Activated T-cell treated with anti-CD3 and anti-CD28 coated beads, Interleukin-2, amount 50 U/mL, for 24 hours (primary cell): ENCODE data around the gene ZNF512B.
"Not testable (repeated sequence)": the region's sequence is repeated elsewhere in the genome, so short reads cannot be mapped to it uniquely, and the experiment has no call there.

ENCODE experiments used
- DNase-seq: peaks from one replicate; pipeline ENCODE4 v3.0.0-alpha.2; 2020
- H3K27ac Mint-ChIP-seq: 2 replicates; pipeline ENCODE4 v1.8.0; 2020; ENCODE audit warnings: mild to moderate bottlenecking, mixed read lengths
- H3K27me3 Mint-ChIP-seq: 2 replicates; pipeline ENCODE4 v1.8.0; 2020; ENCODE audit warnings: mixed read lengths
- H3K36me3 Mint-ChIP-seq: 2 replicates; pipeline ENCODE4 v1.8.0; 2020; ENCODE audit warnings: low read depth, mixed read lengths
- H3K4me1 Mint-ChIP-seq: 2 replicates; pipeline ENCODE4 v1.8.0; 2020; ENCODE audit warnings: low read depth, mixed read lengths
- H3K4me3 Mint-ChIP-seq: 2 replicates; pipeline ENCODE4 v1.8.0; 2020; ENCODE audit warnings: mild to moderate bottlenecking, moderate library complexity, mixed read lengths
- H3K9me3 Mint-ChIP-seq: 2 replicates; pipeline ENCODE4 v1.8.0; 2020; ENCODE audit warnings: mixed read lengths

ZNF512B gene

GRCh38 chr20:63961664-63962425 lies 7.9 kb downstream of the ZNF512B start:
- Mint-ChIP-seq H3K4me3 (no peak overlapping the region), H3K36me3 (peaks cover 62% of the 10 kb centered on the region), H3K27me3 (no peaks in the 10 kb centered on the region), H3K9me3 (no peaks in the 10 kb centered on the region), H3K27ac (no peak overlapping the region), H3K4me1 (peaks cover 16% of the 10 kb centered on the region)
- no peak for DNase-seq

GRCh38 chr20:63960654-63961621 lies 8.8 kb downstream of the ZNF512B start:
- Mint-ChIP-seq H3K4me1 (peaks cover 18% of the 10 kb centered on the region), H3K36me3 (peaks cover 54% of the 10 kb centered on the region)
- not testable (repeated sequence) for H3K27ac Mint-ChIP-seq, DNase-seq, H3K27me3 Mint-ChIP-seq, H3K9me3 Mint-ChIP-seq, H3K4me3 Mint-ChIP-seq

- Mint-ChIP-seq H3K27ac (peak overlapping the region; percentile 2), H3K9me3 (no peaks in the 10 kb centered on the region), H3K36me3 (peaks cover 56% of the 10 kb centered on the region), H3K4me3 (no peak overlapping the region), H3K4me1 (peaks cover 22% of the 10 kb centered on the region), H3K27me3 (no peaks in the 10 kb centered on the region)
- DNase-seq = no peak
Measured at GRCh38 chr20:63959699-63960075, 10.0 kb downstream of the ZNF512B start.

- Mint-ChIP-seq H3K9me3 (no peaks in the 10 kb centered on the region), H3K27ac (no peak overlapping the region), H3K4me1 (peaks cover 28% of the 10 kb centered on the region), H3K27me3 (no peaks in the 10 kb centered on the region), H3K36me3 (peaks cover 58% of the 10 kb centered on the region), H3K4me3 (no peak overlapping the region)
- no peak for DNase-seq
Measured at GRCh38 chr20:63958964-63959698, 10.6 kb downstream of the ZNF512B start.

- H3K4me1 Mint-ChIP-seq = peaks cover 35% of the 10 kb centered on the region
- no peak for DNase-seq
- no peak overlapping the region for H3K4me3 Mint-ChIP-seq
- no peaks in the 10 kb centered on the region for H3K9me3 Mint-ChIP-seq
- H3K27me3 Mint-ChIP-seq = no peaks in the 10 kb centered on the region
- H3K36me3 Mint-ChIP-seq = peaks cover 52% of the 10 kb centered on the region
- H3K27ac Mint-ChIP-seq = peak overlapping the region; percentile 47
Measured at GRCh38 chr20:63958471-63958870, 11.3 kb downstream of the ZNF512B start.

GRCh38 chr20:63957690-63958441 lies 11.9 kb downstream of the ZNF512B start:
- Mint-ChIP-seq H3K4me3 (peak overlapping the region; percentile 77), H3K4me1 (peaks cover 37% of the 10 kb centered on the region), H3K27me3 (no peaks in the 10 kb centered on the region), H3K9me3 (no peaks in the 10 kb centered on the region), H3K36me3 (peaks cover 49% of the 10 kb centered on the region), H3K27ac (peak overlapping the region; percentile 94)
- DNase-seq = no peak

GRCh38 chr20:63957004-63957689 lies 12.6 kb downstream of the ZNF512B start:
- Mint-ChIP-seq H3K4me3 (peak overlapping the region; percentile 77), H3K27ac (peak overlapping the region; percentile 94), H3K4me1 (peaks cover 41% of the 10 kb centered on the region), H3K36me3 (peaks cover 42% of the 10 kb centered on the region), H3K27me3 (no peaks in the 10 kb centered on the region), H3K9me3 (no peaks in the 10 kb centered on the region)
- DNase-seq = peak; percentile 87

GRCh38 chr20:63956664-63957003 lies 13.1 kb downstream of the ZNF512B start:
- Mint-ChIP-seq H3K36me3 (peaks cover 36% of the 10 kb centered on the region), H3K4me3 (peak overlapping the region; percentile 77), H3K4me1 (peaks cover 45% of the 10 kb centered on the region), H3K27me3 (no peaks in the 10 kb centered on the region), H3K9me3 (no peaks in the 10 kb centered on the region), H3K27ac (peak overlapping the region; percentile 94)
- no peak for DNase-seq

GRCh38 chr20:63955827-63956663 lies 13.7 kb downstream of the ZNF512B start, which contains the start of gene UCKL1:
TSS of gene UCKL1 (minus strand) at chr20:63956416. CDS start at chr20:63956372, 44 bp downstream.
- H3K4me1 Mint-ChIP-seq = peaks cover 46% of the 10 kb centered on the region
- no peaks in the 10 kb centered on the region for H3K9me3 Mint-ChIP-seq

GRCh38 chr20:63955281-63955826 lies 14.4 kb downstream of the ZNF512B start:
- peak overlapping the region; percentile 76 for H3K27ac Mint-ChIP-seq
- peak overlapping the region; percentile 84 for H3K4me3 Mint-ChIP-seq
- no peaks in the 10 kb centered on the region for H3K27me3 Mint-ChIP-seq
- H3K9me3 Mint-ChIP-seq = no peaks in the 10 kb centered on the region
- H3K36me3 Mint-ChIP-seq = peaks cover 30% of the 10 kb centered on the region
- peaks cover 47% of the 10 kb centered on the region for H3K4me1 Mint-ChIP-seq
- peak; percentile 73 for DNase-seq

More at GRCh38 chr20:63955827-63956663, 13.7 kb downstream of the ZNF512B start, which contains the start of gene UCKL1:
- Mint-ChIP-seq H3K27ac (peak within 1 kb of the TSS; percentile 94), H3K4me3 (peak within 1 kb of the TSS; percentile 84), H3K36me3 (peaks cover 31% of the 10 kb centered on the region), H3K27me3 (no peaks in the 10 kb centered on the region)
- peak; percentile 90 for DNase-seq

GRCh38 chr20:63953764-63954429 lies 15.8 kb downstream of the ZNF512B start:
- DNase-seq = no peak
- H3K27me3 Mint-ChIP-seq = no peaks in the 10 kb centered on the region
- peak overlapping the region; percentile 81 for H3K27ac Mint-ChIP-seq
- H3K9me3 Mint-ChIP-seq = no peaks in the 10 kb centered on the region
- peaks cover 60% of the 10 kb centered on the region for H3K4me1 Mint-ChIP-seq
- H3K4me3 Mint-ChIP-seq = peak overlapping the region; percentile 84
- peaks cover 18% of the 10 kb centered on the region for H3K36me3 Mint-ChIP-seq

- H3K9me3 Mint-ChIP-seq = no peaks in the 10 kb centered on the region
- DNase-seq = no peak
- no peaks in the 10 kb centered on the region for H3K27me3 Mint-ChIP-seq
- peaks cover 62% of the 10 kb centered on the region for H3K4me1 Mint-ChIP-seq
- H3K36me3 Mint-ChIP-seq = peaks cover 11% of the 10 kb centered on the region
- H3K4me3 Mint-ChIP-seq = no peak overlapping the region
- peak overlapping the region; percentile 59 for H3K27ac Mint-ChIP-seq
Measured at GRCh38 chr20:63952769-63953168, 17.0 kb downstream of the ZNF512B start.
